Calu3 (cell line): ENCODE data around the gene KDM8. TPM values are rescaled to one million over a fixed set of nuclear protein-coding genes. Genes with fewer than 3 reads are reported as not detected.

Experiments used
- BruUV-seq: library from RNA; stranded (reverse); fragments of 400-500 nt; replicated peaks from 2 replicates; lab custom pipeline; 2021; lab: Mats Ljungman, UMichigan
- CTCF ChIA-PET: fragments of 300-600 bp; sonication (Branson Sonifier 250); formaldehyde crosslinking; loops from one replicate; lab custom pipeline; 2022; ENCODE audit warnings: antibody characterized with exemption; lab: Charles Lee
- DNase-seq: peaks from one replicate; pipeline ENCODE4 v3.0.0; 2022
- H3K27ac Mint-ChIP-seq: one replicate; pipeline ENCODE4 v1.8.0; 2022; ENCODE audit warnings: mixed read lengths; ENCODE audit not compliant: unreplicated experiment
- H3K27me3 Mint-ChIP-seq: one replicate; pipeline ENCODE4 v1.8.0; 2022; ENCODE audit warnings: mixed read lengths; ENCODE audit not compliant: unreplicated experiment
- H3K36me3 Mint-ChIP-seq: one replicate; pipeline ENCODE4 v1.8.0; 2022; ENCODE audit warnings: mild to moderate bottlenecking, moderate library complexity, mixed read lengths; ENCODE audit not compliant: insufficient read depth, unreplicated experiment
- H3K4me1 Mint-ChIP-seq: one replicate; pipeline ENCODE4 v1.8.0; 2022; ENCODE audit warnings: mild to moderate bottlenecking, low read depth, mixed read lengths; ENCODE audit not compliant: unreplicated experiment
- H3K4me3 Mint-ChIP-seq: one replicate; pipeline ENCODE4 v1.8.0; 2022; ENCODE audit warnings: mild to moderate bottlenecking, low read depth, moderate library complexity, mixed read lengths; ENCODE audit not compliant: unreplicated experiment
- H3K9me3 Mint-ChIP-seq: one replicate; pipeline ENCODE4 v1.8.0; 2022; ENCODE audit warnings: low read depth, mixed read lengths; ENCODE audit not compliant: unreplicated experiment
- intact Hi-C: fragments of 100-400 bp; cut with micrococcal nuclease; formaldehyde crosslinking; loops from one replicate; pipeline ENCODE4 v1.10.0; 2022; ENCODE audit not compliant: unreplicated experiment
- total RNA-seq: library from RNA; stranded (reverse); gene quantifications from 2 replicates; pipeline ENCODE4 v1.2.3, GENCODE V29; 2022
- TF ChIP-seq, protein P1 (sequence below): fragments of 200-600 bp; IDR thresholded peaks from one replicate; pipeline ENCODE4 v1.8.0; 2022; ENCODE audit warnings: antibody characterized with exemption; ENCODE audit not compliant: unreplicated experiment

Gene KDM8
- total RNA-seq, 1 experiment from 2014 or later, result 8.4 TPM

DNA sequence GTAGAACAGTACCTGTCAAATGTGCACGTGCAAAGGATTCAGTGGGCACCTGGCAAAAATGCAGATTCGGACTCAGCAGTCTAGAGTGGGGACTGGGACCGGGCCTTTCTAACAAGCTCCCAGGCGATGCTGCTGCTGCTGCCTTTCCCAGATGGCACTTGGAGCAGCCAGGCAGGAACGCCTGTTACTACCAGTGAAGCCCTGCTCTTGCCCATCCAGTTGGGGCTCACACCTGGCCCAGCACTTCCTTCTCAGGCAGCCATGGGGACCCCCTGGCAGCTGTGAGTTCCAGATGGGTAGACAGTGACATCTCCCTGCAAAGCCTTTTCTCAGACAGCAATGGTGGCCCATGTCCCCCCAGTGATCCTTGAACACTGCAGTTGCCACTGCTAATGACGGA, 30.4 kb downstream of the KDM8 start:
- Mint-ChIP-seq H3K27ac (no peak overlapping the region), H3K36me3 (peaks cover 35% of the 10 kb centered on the region), H3K27me3 (no peaks in the 10 kb centered on the region), H3K9me3 (no peaks in the 10 kb centered on the region), H3K4me1 (peaks cover 24% of the 10 kb centered on the region), H3K4me3 (no peak overlapping the region)
- TF ChIP-seq, protein P1, sequence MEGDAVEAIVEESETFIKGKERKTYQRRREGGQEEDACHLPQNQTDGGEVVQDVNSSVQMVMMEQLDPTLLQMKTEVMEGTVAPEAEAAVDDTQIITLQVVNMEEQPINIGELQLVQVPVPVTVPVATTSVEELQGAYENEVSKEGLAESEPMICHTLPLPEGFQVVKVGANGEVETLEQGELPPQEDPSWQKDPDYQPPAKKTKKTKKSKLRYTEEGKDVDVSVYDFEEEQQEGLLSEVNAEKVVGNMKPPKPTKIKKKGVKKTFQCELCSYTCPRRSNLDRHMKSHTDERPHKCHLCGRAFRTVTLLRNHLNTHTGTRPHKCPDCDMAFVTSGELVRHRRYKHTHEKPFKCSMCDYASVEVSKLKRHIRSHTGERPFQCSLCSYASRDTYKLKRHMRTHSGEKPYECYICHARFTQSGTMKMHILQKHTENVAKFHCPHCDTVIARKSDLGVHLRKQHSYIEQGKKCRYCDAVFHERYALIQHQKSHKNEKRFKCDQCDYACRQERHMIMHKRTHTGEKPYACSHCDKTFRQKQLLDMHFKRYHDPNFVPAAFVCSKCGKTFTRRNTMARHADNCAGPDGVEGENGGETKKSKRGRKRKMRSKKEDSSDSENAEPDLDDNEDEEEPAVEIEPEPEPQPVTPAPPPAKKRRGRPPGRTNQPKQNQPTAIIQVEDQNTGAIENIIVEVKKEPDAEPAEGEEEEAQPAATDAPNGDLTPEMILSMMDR, result no peak
- no peak for DNase-seq
- intact Hi-C loops, result loop anchor here (10.0 kb wide), 1 partner anchor 221 kb away; no protein-coding TSS in a partner anchor
- CTCF ChIA-PET, result interaction anchor here (1.6 to 3.2 kb wide), 2 partner anchors 9 to 134 kb away, joined by 5 to 43 read pairs; no protein-coding TSS in a partner anchor
- no TSS peak for BruUV-seq

DNA sequence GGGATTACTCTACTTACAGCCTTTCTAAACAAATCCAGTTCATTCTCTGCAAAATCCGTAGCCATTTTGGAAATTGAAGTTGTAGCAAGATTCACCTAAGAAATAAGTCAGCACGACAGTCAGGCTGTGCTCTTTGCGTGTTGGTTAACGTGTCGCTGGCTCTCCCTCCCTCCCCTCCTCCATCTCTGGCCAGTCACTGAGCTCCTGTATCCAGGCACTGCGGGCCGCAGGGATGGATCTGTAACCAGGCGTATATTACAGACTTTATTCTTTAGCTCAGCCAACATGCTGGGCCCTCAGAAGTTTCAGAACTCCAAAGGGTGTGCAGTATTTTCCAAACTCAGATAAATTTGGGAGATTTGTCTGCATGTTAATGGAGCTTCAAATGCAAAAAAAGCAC, 30.8 kb downstream of the KDM8 start:
- TF ChIP-seq, protein P1, result no peak
- intact Hi-C loops, result loop anchor here (10.0 kb wide), 1 partner anchor 221 kb away; no protein-coding TSS in a partner anchor
- BruUV-seq, result no TSS peak
- CTCF ChIA-PET, result interaction anchor here (1.6 to 3.2 kb wide), 3 partner anchors 9 to 133 kb away, joined by 5 to 43 read pairs (median 6); no protein-coding TSS in a partner anchor
- H3K4me1 Mint-ChIP-seq, result peaks cover 24% of the 10 kb centered on the region
- DNase-seq, result no peak
- H3K36me3 Mint-ChIP-seq, result peaks cover 35% of the 10 kb centered on the region
- H3K4me3 Mint-ChIP-seq, result no peak overlapping the region
- H3K9me3 Mint-ChIP-seq, result no peaks in the 10 kb centered on the region
- H3K27me3 Mint-ChIP-seq, result no peaks in the 10 kb centered on the region
- H3K27ac Mint-ChIP-seq, result no peak overlapping the region

DNA sequence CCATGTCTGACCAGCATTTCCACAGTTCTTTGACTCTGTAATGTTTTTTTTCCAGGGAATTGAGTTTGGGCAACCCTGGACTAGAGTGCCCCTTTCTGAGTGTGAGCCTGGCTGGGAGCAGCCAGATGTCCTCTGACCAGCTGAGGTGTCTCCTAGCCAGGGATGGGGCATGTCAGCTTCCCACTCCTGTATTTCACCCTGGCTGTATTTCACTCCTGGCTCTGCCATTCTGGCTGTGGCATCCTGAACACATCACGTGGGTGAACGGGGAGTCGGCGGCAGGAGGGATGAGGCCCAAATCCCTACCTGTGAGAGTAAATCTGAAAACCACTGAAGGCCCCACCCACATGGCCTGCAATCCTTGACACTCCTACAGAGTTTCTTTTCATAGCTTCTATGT, 31.3 kb downstream of the KDM8 start:
- H3K4me1 Mint-ChIP-seq, result peaks cover 24% of the 10 kb centered on the region
- no peaks in the 10 kb centered on the region for H3K27me3 Mint-ChIP-seq
- BruUV-seq, result no TSS peak
- H3K4me3 Mint-ChIP-seq, result no peak overlapping the region
- TF ChIP-seq, protein P1, result no peak
- DNase-seq, result no peak
- peak overlapping the region; percentile 57 for H3K27ac Mint-ChIP-seq
- peaks cover 35% of the 10 kb centered on the region for H3K36me3 Mint-ChIP-seq
- CTCF ChIA-PET, result interaction anchor here (0.6 to 3.2 kb wide), 9 partner anchors 9 to 135 kb away, joined by 3 to 43 read pairs (median 4); partner anchors contain the start of gene KDM8
- intact Hi-C loops, result loop anchor here (1.0 to 10.0 kb wide), 2 partner anchors 134 to 220 kb away; no protein-coding TSS in a partner anchor
- H3K9me3 Mint-ChIP-seq, result no peaks in the 10 kb centered on the region

DNA sequence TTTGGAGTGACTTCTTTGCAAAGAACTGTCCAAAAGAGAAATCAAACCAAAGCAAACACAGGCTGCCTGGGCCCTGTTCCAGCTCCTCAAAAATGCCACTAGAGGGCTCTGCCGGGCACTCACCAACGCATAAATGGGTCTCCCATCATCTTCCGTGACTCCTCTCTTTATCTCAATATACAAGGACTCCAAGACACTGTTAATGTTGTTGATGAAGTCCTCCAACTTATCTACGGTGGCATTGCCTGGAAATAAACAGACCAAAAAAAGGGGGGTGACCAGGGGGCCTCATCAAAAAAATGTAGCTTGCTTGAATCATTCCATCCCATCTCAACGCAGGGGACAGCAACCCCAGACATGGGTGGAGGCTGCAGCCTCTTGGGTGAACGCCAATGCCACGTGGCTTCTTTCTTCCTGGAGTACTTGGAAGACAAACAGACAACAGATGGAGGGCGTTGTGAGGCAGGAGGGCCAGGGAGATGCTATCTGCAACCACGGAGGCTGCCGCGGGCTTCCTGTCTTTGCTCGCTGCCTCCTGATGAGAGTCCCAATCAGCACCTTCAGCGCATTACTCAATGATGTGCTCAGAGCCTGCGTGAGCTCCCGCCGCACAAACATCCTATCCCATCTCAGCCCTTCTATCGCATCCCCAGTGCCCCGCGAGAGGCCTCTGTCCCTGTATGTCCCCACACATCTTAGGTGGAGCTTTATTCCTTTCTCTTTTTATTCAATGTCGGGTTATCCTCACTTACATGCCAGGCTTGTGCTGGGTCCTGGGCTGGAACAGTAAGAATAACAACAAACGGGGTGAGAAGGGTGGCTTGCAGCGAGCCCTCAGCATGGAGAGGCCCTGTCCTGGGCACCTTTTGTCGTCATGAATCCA, 32.0 kb downstream of the KDM8 start:
- TF ChIP-seq, protein P1, result peak; percentile 69
- H3K27ac Mint-ChIP-seq, result peak overlapping the region; percentile 57
- intact Hi-C loops, result loop anchor here (1.0 to 10.0 kb wide), 2 partner anchors 133 to 220 kb away; no protein-coding TSS in a partner anchor

More for the DNA sequence above, 32.0 kb downstream of the KDM8 start:
- H3K4me3 Mint-ChIP-seq, result no peak overlapping the region
- no TSS peak for BruUV-seq
- H3K27me3 Mint-ChIP-seq, result no peaks in the 10 kb centered on the region
- peak; percentile 53 for DNase-seq
- CTCF ChIA-PET, result interaction anchor here (0.6 to 3.2 kb wide), 10 partner anchors 10 to 138 kb away, joined by 3 to 43 read pairs (median 4); partner anchors contain the start of gene KDM8
- peaks cover 24% of the 10 kb centered on the region for H3K4me1 Mint-ChIP-seq
- H3K36me3 Mint-ChIP-seq, result peaks cover 35% of the 10 kb centered on the region
- no peaks in the 10 kb centered on the region for H3K9me3 Mint-ChIP-seq
